Stomach (tissue), 9 donors: ENCODE data around the gene KRT74. TPM values are rescaled to one million over a fixed set of nuclear protein-coding genes. Genes with fewer than 3 reads are reported as not detected.

ENCODE experiments used
- DNase-seq, 2 donors: peaks; one replicate each; pipeline versions ENCODE4 v3.0.0 to v3.0.0-alpha.2; 2013 to 2019
- H3K27ac ChIP-seq, 5 donors: fragments of 200-600 bp in 4 of 5; sonication (generic) in 4 of 5; one replicate each; pipeline ENCODE4 v1.5.1; 2013 to 2019; ENCODE audit warnings: mild to moderate bottlenecking in 1 of 5, moderate library complexity in 1 of 5
- H3K27me3 ChIP-seq, 3 donors: fragments of 200-600 bp; sonication (generic); one replicate each; pipeline ENCODE4 v1.5.1; 2017 to 2019; ENCODE audit warnings: mixed run types in 1 of 3
- H3K36me3 ChIP-seq, 4 donors: fragments of 200-600 bp; sonication (generic); 1 replicate in 3 of 4; 2 replicates in 1 of 4; pipeline ENCODE4 v1.5.1; 2016 to 2019
- H3K4me1 ChIP-seq, 4 donors: fragments of 200-600 bp; sonication (generic); one replicate each; pipeline ENCODE4 v1.5.1; 2016 to 2019
- H3K4me3 ChIP-seq, 4 donors: fragments of 200-600 bp; sonication (generic) in 3 of 4; one replicate each; pipeline ENCODE4 v1.5.1; 2016 to 2019; ENCODE audit warnings: mild to moderate bottlenecking in 1 of 4
- H3K9me3 ChIP-seq, 4 donors: fragments of 200-600 bp; sonication (generic); one replicate each; pipeline ENCODE4 v1.5.1; 2016 to 2019
- CTCF ChIP-seq, 7 experiments: fragments of 450-650 bp in 4 of 7; fragments of 200-600 bp in 3 of 7; sonication (generic) in 3 of 7; IDR thresholded peaks; one replicate each; pipeline ENCODE4 v1.5.1; 2016 to 2019; ENCODE audit warnings: antibody characterized with exemption in 7 of 7, control low read depth in 2 of 7, mild to moderate bottlenecking in 1 of 7
- EP300 ChIP-seq: sonication (generic); formaldehyde crosslinking; IDR thresholded peaks from one replicate; pipeline ENCODE4 v1.6.1; 2017; ENCODE audit warnings: antibody characterized with exemption
- POLR2A ChIP-seq, 4 donors: fragments of 450-650 bp; IDR thresholded peaks; one replicate each; pipeline ENCODE4 v1.6.1; 2016; ENCODE audit warnings: antibody characterized with exemption in 4 of 4, control low read depth in 2 of 4, mild to moderate bottlenecking in 1 of 4, moderate library complexity in 1 of 4
- POLR2AphosphoS5 ChIP-seq, 3 donors: sonication (generic); formaldehyde crosslinking; IDR thresholded peaks; one replicate each; pipeline ENCODE4 v1.6.1; 2016; ENCODE audit warnings: antibody characterized with exemption in 3 of 3
- WGBS, 5 donors: extraction: QIAGEN DNeasy Blood & Tissue Kit in 3 of 5; methylation state at CpG; one replicate each; pipeline versions ENCODE4 v1.1.5 to v1.1.7; 2013 to 2018; 5-methylcytosine and 5-hydroxymethylcytosine counted together
- intact Hi-C: fragments of 100-400 bp; cut with DNase I; formaldehyde crosslinking; loops from one replicate; pipeline ENCODE4 v1.15.1; 2023; ENCODE audit warnings: low total_unique reads
- polyA plus RNA-seq, 3 donors: library from polyadenylated mRNA; stranded (reverse); fragments of 200-250 nt; gene quantifications; one replicate each; pipeline ENCODE4 v1.2.3, GENCODE V29; 2013
- total RNA-seq, 5 donors: library from RNA; depleted of rRNA; stranded (reverse); fragments of >200 nt; gene quantifications; one replicate each; pipeline versions ENCODE4 v1.1.0 to v1.2.3, GENCODE V29; 2014 to 2016
- donor health status: healthy with polysubstance abuse.
- donor health status: Bipolar disorder and iron deficiency.
- donor health status: healthy.

Gene KRT74
- total and polyA plus RNA-seq, 8 donors = 0.08 TPM; not detected in 7

GRCh38 chr12:52606096-52606495, 32.5 kb upstream of the KRT74 start:
- 62 to 86% (median 84%) methylated on average over 3 of the region's 3 CpGs for WGBS, 5 donors
- TF ChIP-seq POLR2A (IDR thresholded peaks at IDR 0.05) (no peak), POLR2AphosphoS5 (IDR thresholded peaks at IDR 0.05) (no peak), EP300 (no peak), CTCF (IDR thresholded peaks at IDR 0.05) (no peak)

GRCh38 chr12:52605542-52605941, 31.9 kb upstream of the KRT74 start:
- Histone ChIP-seq H3K36me3 (no peaks in the 10 kb centered on the region), H3K27ac (no peak overlapping the region), H3K4me1 (peaks cover 0 to 5% (median 0%) of the 10 kb centered on the region in 4 donors), H3K27me3 (peaks cover 0 to 59% (median 23%) of the 10 kb centered on the region in 3 donors), H3K4me3 (no peak overlapping the region), H3K9me3 (no peaks in the 10 kb centered on the region)
- intact Hi-C loops = no loop called here
- 84 to 92% (median 88%) methylated on average over 1 of the region's 1 CpG for WGBS, 5 donors
- DNase-seq = no peak
- TF ChIP-seq POLR2A (IDR thresholded peaks at IDR 0.05) (no peak), EP300 (no peak), POLR2AphosphoS5 (IDR thresholded peaks at IDR 0.05) (no peak), CTCF (IDR thresholded peaks at IDR 0.05) (no peak)

More at GRCh38 chr12:52606096-52606495, 32.5 kb upstream of the KRT74 start:
- Histone ChIP-seq H3K27me3 (peaks cover 0 to 59% (median 22%) of the 10 kb centered on the region in 3 donors), H3K27ac (no peak overlapping the region), H3K36me3 (no peaks in the 10 kb centered on the region), H3K4me1 (peaks cover 0 to 4% (median 0%) of the 10 kb centered on the region in 4 donors), H3K4me3 (no peak overlapping the region), H3K9me3 (no peaks in the 10 kb centered on the region)
- DNase-seq = no peak
- intact Hi-C loops = no loop called here

GRCh38 chr12:52604859-52605258, 31.2 kb upstream of the KRT74 start:
- H3K27me3 ChIP-seq = peaks cover 0 to 59% (median 23%) of the 10 kb centered on the region in 3 donors
- H3K4me3 ChIP-seq = no peak overlapping the region
- intact Hi-C loops = no loop called here

GRCh38 chr12:52603314-52603713, 29.7 kb upstream of the KRT74 start:
- Histone ChIP-seq H3K36me3 (no peaks in the 10 kb centered on the region), H3K27ac (no peak overlapping the region), H3K27me3 (peaks cover 0 to 64% (median 23%) of the 10 kb centered on the region in 3 donors), H3K4me3 (no peak overlapping the region), H3K9me3 (no peaks in the 10 kb centered on the region), H3K4me1 (peaks cover 0 to 5% (median 0%) of the 10 kb centered on the region in 4 donors)
- WGBS, 5 donors = 66 to 96% (median 83%) methylated on average over 2 of the region's 2 CpGs
- no peak for DNase-seq
- TF ChIP-seq POLR2A (IDR thresholded peaks at IDR 0.05) (no peak), POLR2AphosphoS5 (IDR thresholded peaks at IDR 0.05) (no peak), EP300 (no peak), CTCF (IDR thresholded peaks at IDR 0.05) (no peak)
- intact Hi-C loops = no loop called here

More at GRCh38 chr12:52604859-52605258, 31.2 kb upstream of the KRT74 start:
- no peak for DNase-seq
- H3K9me3 ChIP-seq = no peaks in the 10 kb centered on the region
- no peaks in the 10 kb centered on the region for H3K36me3 ChIP-seq
- TF ChIP-seq CTCF (IDR thresholded peaks at IDR 0.05) (no peak), EP300 (no peak), POLR2AphosphoS5 (IDR thresholded peaks at IDR 0.05) (no peak), POLR2A (IDR thresholded peaks at IDR 0.05) (no peak)
- H3K27ac ChIP-seq = no peak overlapping the region
- peaks cover 0 to 5% (median 0%) of the 10 kb centered on the region in 4 donors for H3K4me1 ChIP-seq
